ENCODE measurements around the gene GDF10. TPM values are rescaled to one million over a fixed set of nuclear protein-coding genes. Genes with fewer than 3 reads are reported as not detected.

GDF10 gene
- total and polyA plus RNA-seq, 2 experiments from 2014 or later = 2.5 to 5.7 TPM

DNA sequence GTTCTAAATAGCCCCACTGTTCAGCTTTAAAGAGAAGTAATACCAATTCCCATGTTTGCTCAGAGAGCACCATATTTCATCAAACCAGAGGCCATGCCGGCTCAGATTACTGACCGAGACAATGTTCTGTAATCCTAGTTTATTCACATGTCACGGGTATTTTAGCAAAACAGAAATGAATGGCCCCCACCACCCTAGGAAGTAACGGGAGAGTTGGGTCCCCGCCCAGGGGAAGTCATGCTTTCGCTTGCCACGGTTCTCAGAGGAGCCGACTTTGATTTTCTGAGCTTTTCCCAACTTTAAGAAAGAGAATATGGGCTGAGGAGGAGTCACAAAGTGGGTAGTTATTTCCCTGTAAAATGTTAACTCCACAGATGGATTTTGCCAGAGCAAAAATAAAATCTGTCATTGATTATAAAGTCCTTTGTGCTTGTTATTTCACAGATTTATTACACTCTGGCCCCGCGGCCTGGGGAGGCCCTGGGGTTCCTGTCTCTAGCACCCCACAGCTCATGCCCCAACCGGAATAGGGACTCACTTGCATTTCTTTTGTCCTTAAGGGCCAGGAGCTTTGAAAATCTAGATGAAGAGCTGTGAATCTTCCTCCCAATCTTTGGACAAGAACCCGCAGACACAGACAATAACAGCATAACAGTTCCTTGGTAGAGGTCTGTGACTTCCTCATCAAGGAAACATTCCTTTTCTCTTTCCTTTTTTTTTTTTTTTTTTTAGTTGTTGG, 3.7 kb upstream of the GDF10 start:
- peaks cover 55% of the 10 kb centered on the region for H3K27me3 ChIP-seq
- H2AFZ ChIP-seq = no peak overlapping the region
- no peaks in the 10 kb centered on the region for H4K20me1 ChIP-seq (ENCODE audit: insufficient read depth, poor library complexity, severe bottlenecking)
- peak overlapping the region; percentile 88 for H3K27ac ChIP-seq
- no peak for TF ChIP-seq EZH2phosphoT487 (IDR thresholded peaks at IDR 0.05; ENCODE audit: low read depth, severe bottlenecking, unreplicated experiment)
- TF ChIP-seq, protein P1, sequence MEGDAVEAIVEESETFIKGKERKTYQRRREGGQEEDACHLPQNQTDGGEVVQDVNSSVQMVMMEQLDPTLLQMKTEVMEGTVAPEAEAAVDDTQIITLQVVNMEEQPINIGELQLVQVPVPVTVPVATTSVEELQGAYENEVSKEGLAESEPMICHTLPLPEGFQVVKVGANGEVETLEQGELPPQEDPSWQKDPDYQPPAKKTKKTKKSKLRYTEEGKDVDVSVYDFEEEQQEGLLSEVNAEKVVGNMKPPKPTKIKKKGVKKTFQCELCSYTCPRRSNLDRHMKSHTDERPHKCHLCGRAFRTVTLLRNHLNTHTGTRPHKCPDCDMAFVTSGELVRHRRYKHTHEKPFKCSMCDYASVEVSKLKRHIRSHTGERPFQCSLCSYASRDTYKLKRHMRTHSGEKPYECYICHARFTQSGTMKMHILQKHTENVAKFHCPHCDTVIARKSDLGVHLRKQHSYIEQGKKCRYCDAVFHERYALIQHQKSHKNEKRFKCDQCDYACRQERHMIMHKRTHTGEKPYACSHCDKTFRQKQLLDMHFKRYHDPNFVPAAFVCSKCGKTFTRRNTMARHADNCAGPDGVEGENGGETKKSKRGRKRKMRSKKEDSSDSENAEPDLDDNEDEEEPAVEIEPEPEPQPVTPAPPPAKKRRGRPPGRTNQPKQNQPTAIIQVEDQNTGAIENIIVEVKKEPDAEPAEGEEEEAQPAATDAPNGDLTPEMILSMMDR (IDR thresholded peaks at IDR 0.05; ENCODE audit: poor library complexity) = no peak
- no peak for TF ChIP-seq EZH2 (IDR thresholded peaks at IDR 0.05; ENCODE audit: borderline replicate concordance)
- no peaks in the 10 kb centered on the region for H3K79me2 ChIP-seq
- H3K9me3 ChIP-seq (ENCODE audit: low read depth) = no peaks in the 10 kb centered on the region
- DNase-seq (ENCODE audit: low spot score) = peak; percentile 19
- 53% methylated on average over 12 of the region's 12 CpGs for WGBS (ENCODE audit: low lambda C conversion rate, missing lambda C conversion rate)
- H3K4me1 ChIP-seq (ENCODE audit: insufficient read depth) = peaks cover 8% of the 10 kb centered on the region
- no peaks in the 10 kb centered on the region for H3K9me2 ChIP-seq (replicated peaks; ENCODE audit: insufficient read depth)
- H3K4me3 ChIP-seq = no peak overlapping the region
- no peaks in the 10 kb centered on the region for H3K36me3 ChIP-seq (replicated peaks; ENCODE audit: insufficient read depth, low read depth)
- peak overlapping the region; percentile 52 for H3K4me2 ChIP-seq

- Histone ChIP-seq H3K79me2 (no peaks in the 10 kb centered on the region), H3K4me2 (peak overlapping the region; percentile 52), H3K27ac (peak overlapping the region; percentile 88), H4K20me1 (ENCODE audit: insufficient read depth, poor library complexity, severe bottlenecking) (no peaks in the 10 kb centered on the region), H3K9me3 (ENCODE audit: low read depth) (no peaks in the 10 kb centered on the region), H3K4me3 (no peak overlapping the region), H3K9me2 (replicated peaks; ENCODE audit: insufficient read depth) (no peaks in the 10 kb centered on the region), H3K27me3 (peaks cover 61% of the 10 kb centered on the region), H3K36me3 (replicated peaks; ENCODE audit: insufficient read depth, low read depth) (no peaks in the 10 kb centered on the region), H2AFZ (no peak overlapping the region), H3K4me1 (ENCODE audit: insufficient read depth) (peaks cover 8% of the 10 kb centered on the region)
- no peak for DNase-seq (ENCODE audit: low spot score)
- WGBS (ENCODE audit: low lambda C conversion rate, missing lambda C conversion rate) = 58% methylated on average over 1 of the region's 1 CpG
- TF ChIP-seq EZH2phosphoT487 (IDR thresholded peaks at IDR 0.05; ENCODE audit: low read depth, severe bottlenecking, unreplicated experiment) (no peak), EZH2 (IDR thresholded peaks at IDR 0.05; ENCODE audit: borderline replicate concordance) (no peak)
- TF ChIP-seq, protein P1 (IDR thresholded peaks at IDR 0.05; ENCODE audit: poor library complexity) = no peak
These were observed 3.1 kb upstream of the GDF10 start for GRCh38 chr10:47296941-47297340.

- H3K36me3 ChIP-seq (replicated peaks; ENCODE audit: insufficient read depth, low read depth) = no peaks in the 10 kb centered on the region
- no peak overlapping the region for H2AFZ ChIP-seq
- H3K4me2 ChIP-seq = no peak overlapping the region
- H3K9me2 ChIP-seq (replicated peaks; ENCODE audit: insufficient read depth) = no peaks in the 10 kb centered on the region
- DNase-seq (ENCODE audit: low spot score) = no peak
- H3K27me3 ChIP-seq = peaks cover 70% of the 10 kb centered on the region
- no peak overlapping the region for H3K4me3 ChIP-seq
- 77% methylated on average over 12 of the region's 12 CpGs for WGBS (ENCODE audit: low lambda C conversion rate, missing lambda C conversion rate)
- no peaks in the 10 kb centered on the region for H4K20me1 ChIP-seq (ENCODE audit: insufficient read depth, poor library complexity, severe bottlenecking)
- no peaks in the 10 kb centered on the region for H3K79me2 ChIP-seq
- no peak for TF ChIP-seq EZH2phosphoT487 (IDR thresholded peaks at IDR 0.05; ENCODE audit: low read depth, severe bottlenecking, unreplicated experiment)
- H3K27ac ChIP-seq = no peak overlapping the region
- peaks cover 8% of the 10 kb centered on the region for H3K4me1 ChIP-seq (ENCODE audit: insufficient read depth)
- H3K9me3 ChIP-seq (ENCODE audit: low read depth) = no peaks in the 10 kb centered on the region
These were observed 2.0 kb upstream of the GDF10 start for GRCh38 chr10:47297866-47298540.

DNA sequence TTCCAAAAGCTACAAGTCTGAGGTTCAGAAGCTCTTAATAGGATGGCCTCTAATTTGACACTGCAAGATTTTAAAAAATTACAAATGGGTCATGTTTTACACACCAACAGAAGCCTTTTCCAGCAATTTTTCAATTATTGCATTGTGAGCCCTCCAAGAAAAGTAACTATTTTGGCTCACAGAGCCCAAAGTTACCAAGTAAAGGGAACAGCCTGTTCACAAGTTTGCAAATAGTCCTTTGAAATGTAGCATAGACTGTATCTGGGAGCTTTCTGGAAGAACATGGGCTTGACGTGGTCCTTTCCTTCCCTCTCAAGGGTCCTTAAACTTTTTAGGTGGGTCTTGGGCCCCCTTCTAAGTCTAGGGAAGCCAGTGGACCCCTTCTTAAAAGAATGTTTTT, 1.3 kb upstream of the GDF10 start:
- H4K20me1 ChIP-seq (ENCODE audit: insufficient read depth, poor library complexity, severe bottlenecking) = no peaks in the 10 kb centered on the region
- no peaks in the 10 kb centered on the region for H3K36me3 ChIP-seq (replicated peaks; ENCODE audit: insufficient read depth, low read depth)
- H3K27ac ChIP-seq = no peak overlapping the region
- peaks cover 75% of the 10 kb centered on the region for H3K27me3 ChIP-seq
- H3K4me3 ChIP-seq = no peak overlapping the region
- no peak overlapping the region for H2AFZ ChIP-seq
- TF ChIP-seq, protein P1 (IDR thresholded peaks at IDR 0.05; ENCODE audit: poor library complexity) = no peak
- TF ChIP-seq EZH2 (IDR thresholded peaks at IDR 0.05; ENCODE audit: borderline replicate concordance) (no peak), EZH2phosphoT487 (IDR thresholded peaks at IDR 0.05; ENCODE audit: low read depth, severe bottlenecking, unreplicated experiment) (no peak)
- H3K4me1 ChIP-seq (ENCODE audit: insufficient read depth) = peaks cover 8% of the 10 kb centered on the region
- 95% methylated on average over 1 of the region's 1 CpG for WGBS (ENCODE audit: low lambda C conversion rate, missing lambda C conversion rate)
- H3K9me2 ChIP-seq (replicated peaks; ENCODE audit: insufficient read depth) = no peaks in the 10 kb centered on the region
- no peak for DNase-seq (ENCODE audit: low spot score)
- H3K9me3 ChIP-seq (ENCODE audit: low read depth) = no peaks in the 10 kb centered on the region
- no peaks in the 10 kb centered on the region for H3K79me2 ChIP-seq
- no peak overlapping the region for H3K4me2 ChIP-seq
